Measurements from ENCODE around the gene CALB2.
"Not testable (repeated sequence)": the region's sequence is repeated elsewhere in the genome, so short reads cannot be mapped to it uniquely, and the experiment has no call there.

Gene CALB2, protein sequence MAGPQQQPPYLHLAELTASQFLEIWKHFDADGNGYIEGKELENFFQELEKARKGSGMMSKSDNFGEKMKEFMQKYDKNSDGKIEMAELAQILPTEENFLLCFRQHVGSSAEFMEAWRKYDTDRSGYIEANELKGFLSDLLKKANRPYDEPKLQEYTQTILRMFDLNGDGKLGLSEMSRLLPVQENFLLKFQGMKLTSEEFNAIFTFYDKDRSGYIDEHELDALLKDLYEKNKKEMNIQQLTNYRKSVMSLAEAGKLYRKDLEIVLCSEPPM

DNA sequence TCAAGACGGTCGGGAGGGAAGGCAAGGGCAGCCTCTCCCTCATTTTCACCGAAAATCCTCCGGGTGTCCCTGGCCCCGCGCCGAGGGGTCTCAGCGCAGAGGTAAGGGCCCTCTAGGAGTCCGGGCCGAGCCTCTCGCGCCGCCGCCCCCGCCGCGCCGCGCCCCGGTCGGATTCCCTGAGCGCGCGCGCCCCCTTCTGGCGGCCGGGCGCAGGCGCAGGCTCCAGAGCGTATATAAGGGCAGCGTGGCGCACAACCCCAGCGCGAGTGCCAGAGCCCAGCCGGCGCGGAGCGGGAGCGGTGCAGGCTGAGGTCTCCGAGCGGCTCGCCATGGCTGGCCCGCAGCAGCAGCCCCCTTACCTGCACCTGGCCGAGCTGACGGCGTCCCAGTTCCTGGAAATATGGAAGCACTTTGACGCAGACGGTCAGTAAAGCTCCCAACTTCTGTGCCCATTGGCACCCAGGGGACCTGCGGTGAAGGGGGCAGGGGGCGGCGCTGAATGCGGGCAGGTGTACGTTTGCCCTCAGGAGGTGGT is at the start of gene CALB2:
TSS of gene CALB2 (plus strand) at position 260 of the 535 bp plus-strand sequence. CDS start at position 330, 70 bp downstream.
- DNase-seq, result peak; percentile 60

DNA sequence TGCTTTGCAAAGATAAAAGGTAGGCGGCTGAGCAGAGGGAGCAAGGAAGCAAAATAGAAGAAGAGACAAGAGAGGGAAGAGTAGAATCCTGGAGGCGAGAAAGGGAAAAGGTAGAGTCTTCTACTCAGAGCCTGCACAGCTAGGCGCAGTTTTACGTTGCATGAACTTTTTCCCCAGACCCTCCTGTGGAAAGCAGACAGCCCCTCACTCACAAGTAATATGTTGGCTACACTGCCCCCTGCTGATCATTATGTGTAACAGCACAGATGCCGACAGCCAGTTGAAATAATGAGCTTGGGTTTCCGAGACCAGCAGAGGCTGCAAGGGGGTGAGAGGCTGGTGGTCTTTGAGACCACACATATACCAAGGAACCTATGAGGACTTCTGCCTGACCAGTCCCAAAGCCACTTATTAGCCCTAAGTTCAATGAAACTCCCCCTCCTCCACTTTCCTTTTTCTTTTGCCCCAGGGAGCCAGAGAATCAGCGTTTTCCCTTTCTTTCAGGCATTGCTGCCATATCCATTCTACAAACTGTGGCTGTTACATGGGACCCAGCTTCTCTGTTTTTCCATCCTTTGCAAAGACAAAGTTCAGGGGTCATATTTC is 46.9 kb upstream of the CALB2 start:
- DNase-seq, result peak; percentile 3

DNA sequence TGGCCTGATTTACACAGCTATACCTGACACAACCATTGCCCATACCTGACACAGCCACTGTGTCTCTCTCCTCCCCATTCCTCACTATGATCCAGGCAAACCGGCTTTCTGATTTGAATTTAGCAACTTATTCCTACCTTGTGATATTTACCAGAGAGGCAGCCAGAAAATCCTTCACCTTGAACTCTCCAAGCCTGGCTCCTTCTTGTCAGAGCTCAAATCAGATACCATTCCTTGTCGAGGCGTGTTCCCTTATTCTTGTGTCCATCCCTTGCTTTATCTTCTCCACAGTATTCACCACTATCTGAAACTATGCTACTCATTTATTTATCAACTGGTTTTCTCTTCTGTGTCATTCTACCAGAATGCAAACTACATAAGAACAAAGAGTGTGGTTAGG is 44.9 kb upstream of the CALB2 start:
- not testable (repeated sequence) for DNase-seq

DNA sequence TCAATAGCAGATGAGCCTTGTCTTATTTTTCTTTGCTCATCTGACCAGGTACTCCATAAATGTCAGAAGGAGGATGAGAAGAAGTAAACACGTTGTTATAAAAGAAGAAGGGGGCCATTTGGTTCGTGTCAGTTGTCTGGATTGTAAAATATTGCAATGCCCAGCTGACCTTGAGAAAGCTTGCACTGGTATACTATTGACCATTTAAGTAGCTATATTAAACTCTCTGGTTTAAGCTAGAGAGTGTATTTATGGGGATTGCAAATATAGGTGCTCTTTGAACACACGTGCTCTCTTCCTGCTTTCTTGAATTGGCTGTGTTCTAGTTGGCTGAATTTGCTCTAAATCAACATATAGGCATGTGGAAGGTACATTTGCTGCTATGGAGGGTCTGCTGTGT is 43.3 kb upstream of the CALB2 start:
- no peak for DNase-seq

DNA sequence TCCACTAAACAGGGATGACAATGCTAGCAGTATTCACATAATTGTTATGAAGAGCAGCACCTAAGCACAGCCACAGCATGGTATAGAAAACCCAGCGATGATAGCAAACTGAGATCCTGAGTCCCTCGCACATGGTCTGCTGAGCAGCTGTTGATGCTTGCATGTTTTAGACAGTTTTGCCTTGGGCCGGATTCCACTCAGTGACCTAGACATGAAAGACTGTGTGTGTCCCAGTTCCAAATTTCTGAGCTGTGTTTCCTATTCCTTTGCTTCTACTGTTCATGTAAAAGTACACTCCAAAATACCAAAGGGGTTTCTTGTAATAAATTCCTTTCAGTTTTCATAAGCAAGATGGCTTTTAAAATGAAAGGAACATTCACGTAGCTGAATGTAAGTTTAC is 38.5 kb upstream of the CALB2 start:
- DNase-seq, result no peak

DNA sequence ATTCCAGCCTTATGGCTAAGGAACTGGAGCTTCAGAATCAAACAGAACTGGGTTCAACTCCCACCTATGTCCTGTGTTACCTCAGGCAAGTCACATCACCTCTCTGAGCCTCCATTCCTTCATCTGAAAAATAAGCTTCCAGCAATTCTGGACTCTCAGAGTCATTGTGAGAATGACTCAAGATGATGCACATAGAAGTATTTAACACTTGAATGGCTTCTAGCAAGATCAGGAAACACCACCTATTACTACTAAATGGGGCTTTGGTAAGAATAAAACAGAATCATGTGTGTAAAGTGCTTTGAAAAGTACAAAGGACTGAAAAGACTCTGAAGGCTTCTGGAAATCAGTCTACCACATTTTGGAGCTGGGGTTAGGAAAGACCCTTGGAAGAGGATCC is 30.8 kb upstream of the CALB2 start:
- DNase-seq, result no peak

DNA sequence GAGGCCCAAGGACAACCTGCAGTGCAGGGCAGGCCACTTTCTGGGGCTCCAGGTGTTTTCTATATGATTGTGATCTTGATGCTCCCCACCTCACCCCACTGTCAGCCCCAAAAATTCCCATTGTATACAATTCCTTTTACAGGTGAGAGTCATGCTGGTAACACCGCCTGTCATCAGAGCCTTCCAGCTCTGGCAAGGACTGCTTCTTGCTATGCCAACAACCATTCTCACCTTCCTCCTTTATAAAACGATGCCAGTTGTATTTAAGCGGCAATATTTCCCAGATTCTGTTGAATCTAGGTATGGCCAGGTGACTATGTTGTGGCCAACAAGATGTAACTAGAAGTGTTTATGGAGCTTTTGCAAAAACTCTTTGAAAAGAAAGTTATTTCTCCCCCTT is 30.4 kb upstream of the CALB2 start:
- DNase-seq, result no peak

DNA sequence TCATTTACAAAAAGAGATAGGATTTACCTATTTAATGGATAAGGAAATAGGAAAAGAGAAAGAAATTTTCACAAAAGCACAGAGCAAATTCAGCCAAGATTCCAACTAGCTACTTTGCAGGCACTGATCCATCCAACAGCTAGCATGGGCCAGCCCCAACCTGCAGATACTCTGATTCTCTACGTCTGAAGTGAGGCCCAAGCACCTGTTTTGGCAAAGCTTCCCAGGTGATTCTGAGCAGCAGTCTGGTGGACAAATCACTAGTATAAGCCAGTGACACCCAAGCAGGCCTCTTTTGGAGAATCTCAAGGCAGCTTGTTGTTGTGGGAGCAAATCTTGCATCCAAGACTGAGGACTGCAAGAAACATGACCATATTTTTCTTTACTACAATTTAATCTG is 20.9 kb upstream of the CALB2 start:
- DNase-seq, result no peak

DNA sequence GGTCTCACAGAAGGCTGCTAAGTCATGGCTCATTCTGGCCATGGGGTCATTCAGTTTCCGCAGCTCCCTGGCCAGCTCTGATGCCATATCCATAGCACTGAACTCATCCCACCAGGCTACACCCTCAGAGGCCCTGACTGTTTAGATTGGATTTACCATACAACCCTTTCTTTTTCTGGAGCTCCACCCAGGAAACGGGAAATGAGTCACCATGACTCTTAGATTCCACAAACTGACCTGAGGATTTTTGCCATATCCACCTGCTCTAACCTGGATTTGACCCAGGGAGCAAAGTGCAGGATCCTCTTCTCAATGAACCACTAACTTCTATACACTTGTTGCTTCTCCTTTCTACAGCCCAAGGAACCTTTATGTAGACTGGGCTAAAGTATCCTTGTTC is 20.3 kb upstream of the CALB2 start:
- no peak for DNase-seq

DNA sequence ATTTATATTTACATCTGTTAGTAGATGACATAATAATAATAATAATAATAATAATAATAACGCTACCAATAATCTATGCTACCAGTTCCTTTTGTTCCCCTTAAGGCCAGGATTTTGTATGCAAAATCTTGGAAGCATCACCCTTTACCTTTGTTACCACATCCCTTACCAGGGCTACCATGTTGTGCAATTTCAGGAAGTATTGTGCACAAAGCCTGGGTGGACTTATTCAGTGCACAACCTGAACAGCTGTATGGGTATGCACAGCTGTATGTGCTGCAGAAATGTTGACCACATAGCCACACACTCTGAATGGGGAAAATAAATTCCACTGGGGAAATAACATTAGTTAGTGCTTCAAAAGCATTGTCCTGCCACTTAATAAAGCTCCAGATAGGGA is 19.9 kb upstream of the CALB2 start:
- DNase-seq, result no peak

DNA sequence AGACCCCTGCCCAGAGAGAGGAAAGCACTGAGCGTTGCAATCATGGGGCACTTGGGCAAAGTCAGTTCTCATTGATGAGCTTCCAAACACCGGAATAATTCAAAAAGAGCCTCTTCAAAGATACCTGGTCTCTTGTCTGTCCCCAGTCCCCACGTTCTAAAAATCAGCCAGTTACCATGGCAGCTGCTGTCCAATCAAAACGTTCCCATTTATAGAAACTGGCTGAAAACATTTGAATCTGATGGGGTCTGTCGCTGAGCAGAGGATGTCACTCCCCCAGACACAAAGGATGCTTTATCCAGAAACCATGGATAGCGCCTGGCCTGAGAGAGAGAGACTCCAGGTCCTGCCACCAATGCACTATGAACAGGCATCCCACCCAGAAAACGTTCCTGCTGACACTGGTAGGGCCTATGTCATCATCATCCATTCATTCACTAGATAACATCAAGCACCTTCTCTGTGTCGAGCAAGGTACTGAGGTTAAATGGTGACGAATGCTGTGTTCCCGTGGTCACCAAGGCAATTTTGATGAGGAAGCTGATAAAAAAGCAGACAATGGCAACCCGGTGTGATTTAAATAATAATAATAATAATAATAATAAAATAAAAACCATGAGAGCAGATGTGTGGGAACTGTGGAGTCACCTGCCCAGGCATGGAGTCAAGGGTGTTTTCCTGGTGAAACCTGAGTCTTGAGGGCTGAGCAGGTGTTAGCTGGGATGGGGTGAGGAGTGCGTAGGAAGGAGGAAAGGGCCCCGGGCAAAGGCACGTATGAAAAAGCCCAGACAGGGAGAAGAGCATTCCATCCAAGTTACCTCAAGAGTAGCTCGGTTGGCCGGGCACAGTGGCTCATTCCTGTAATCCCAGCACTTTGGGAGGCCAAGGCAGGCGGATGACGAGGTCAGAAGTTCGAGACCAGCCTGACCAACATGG is 19.0 kb upstream of the CALB2 start:
- no peak for DNase-seq

DNA sequence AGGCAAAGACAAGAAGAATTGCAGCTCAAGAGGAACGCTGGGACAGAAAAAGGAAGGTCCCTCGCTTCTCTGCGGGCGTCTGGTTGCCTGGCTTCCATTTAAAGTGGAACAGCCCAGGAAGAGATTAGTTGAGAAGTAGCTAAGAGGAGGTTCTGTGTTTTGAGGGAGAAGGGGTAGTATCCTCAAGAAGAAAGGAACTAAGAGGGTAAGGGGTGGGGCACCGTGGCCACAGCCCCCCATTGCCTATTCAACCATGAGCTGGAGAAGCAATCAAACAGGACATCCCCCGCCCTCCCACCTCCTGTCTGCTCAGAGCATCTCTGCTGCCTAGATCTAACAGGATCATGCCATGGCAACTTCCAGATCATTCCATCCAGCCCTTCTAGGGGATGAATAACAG is 18.1 kb upstream of the CALB2 start:
- DNase-seq, result no peak

DNA sequence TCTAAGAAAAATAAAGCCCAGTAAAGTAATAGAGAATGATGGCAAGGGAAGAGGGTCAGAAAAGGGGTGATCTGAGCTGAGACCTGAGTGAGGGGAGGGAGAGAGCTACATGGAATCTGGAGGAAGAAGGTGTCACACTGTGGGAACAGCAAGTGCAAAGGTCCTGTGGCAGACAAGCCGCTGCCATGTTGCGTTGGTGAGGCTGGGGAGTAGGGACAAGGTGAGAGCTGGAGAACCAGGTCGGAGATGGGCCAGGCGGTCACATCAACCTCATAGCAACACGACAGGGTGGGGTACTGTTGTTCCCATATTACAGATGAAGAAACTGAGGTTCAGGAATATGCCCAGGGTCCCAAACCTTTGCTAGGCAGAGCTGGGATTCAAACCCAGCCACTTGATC is 16.6 kb upstream of the CALB2 start:
- no peak for DNase-seq

DNA sequence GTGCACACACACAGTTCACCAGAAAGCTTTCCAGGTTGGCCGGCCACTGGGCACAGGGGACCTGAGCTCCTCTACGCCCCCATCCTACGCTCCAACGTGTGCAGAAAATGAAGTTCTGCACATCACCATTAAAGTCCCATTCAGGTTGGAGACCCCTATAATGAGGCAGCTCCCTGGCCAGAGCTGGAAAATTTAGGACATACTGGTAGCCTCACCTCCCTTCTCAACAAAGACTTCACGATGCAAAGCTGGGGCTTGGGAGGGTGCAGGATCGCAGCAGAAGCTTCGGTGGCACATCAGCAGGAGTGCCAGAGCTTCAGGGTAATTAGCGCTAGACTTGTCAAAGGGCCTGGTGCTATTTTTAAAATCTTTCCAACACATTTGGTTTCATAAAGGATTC is 15.4 kb upstream of the CALB2 start:
- DNase-seq, result no peak

DNA sequence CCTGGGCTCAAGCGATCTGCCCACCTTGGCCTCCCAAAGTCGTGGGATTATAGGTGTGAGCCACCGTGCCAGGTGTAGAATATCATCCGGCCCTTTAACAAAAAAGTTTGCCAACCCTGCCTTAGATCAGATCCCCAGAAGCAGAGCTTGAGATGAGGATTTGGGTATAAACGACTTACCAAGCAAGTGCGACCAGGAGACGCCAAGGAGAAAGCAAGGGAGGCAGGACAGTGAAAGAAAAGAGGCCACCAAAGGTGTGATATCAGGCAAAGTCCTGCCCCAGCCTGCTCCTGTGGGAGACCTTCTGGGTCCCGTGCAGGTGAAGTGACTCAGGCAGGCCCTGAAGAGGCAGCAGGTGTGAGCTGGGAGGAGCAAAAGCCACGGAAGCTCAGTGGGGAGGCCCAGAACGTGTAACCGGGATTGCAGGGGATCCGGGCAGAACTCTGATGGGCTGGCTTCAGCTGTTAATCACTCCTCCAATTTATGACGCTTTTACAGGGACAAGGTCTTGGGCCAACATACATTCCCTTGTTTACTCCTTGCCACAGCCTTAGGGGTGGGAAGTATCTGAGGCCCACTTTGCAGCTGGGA is 14.1 kb upstream of the CALB2 start:
- DNase-seq, result no peak

DNA sequence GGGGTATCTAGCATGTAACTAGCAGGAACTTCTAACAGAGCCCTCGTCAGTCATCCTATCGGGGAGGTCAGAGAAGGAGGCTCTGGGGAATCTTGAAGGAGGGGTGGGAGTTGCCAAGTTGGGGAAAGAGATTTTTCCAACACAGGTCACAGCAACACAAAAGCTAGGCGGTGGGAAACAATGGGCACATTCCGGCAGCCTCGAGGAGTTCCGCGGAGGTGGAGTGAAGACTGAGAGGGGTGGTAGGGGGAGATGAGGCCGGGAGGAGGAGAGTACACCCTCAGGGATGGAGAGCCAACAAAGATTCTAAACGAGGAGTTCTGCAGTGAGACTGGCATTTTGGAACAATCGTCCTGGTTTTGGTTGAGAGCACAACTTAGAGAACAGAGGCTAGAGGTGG is 13.5 kb upstream of the CALB2 start:
- DNase-seq, result no peak

DNA sequence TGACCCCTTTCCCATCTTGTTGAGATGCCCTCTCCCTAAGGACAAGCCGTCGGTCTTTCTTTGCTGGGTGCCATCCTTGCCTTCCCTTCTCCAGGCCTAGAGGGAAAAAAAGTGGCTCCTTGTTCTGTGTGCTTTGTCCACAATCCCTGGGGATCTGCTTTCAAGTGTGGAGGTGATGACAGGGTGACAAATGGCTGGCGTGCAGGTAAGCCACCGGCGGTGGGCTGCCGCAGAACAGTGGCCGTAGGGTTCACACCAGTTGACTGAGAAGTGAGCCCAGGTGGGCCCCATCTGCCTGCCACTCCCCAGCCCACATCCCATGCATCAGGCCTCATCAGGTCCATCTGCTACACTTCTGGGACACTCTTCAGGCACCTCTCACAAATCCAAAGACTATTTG is 11.4 kb upstream of the CALB2 start:
- DNase-seq, result no peak

DNA sequence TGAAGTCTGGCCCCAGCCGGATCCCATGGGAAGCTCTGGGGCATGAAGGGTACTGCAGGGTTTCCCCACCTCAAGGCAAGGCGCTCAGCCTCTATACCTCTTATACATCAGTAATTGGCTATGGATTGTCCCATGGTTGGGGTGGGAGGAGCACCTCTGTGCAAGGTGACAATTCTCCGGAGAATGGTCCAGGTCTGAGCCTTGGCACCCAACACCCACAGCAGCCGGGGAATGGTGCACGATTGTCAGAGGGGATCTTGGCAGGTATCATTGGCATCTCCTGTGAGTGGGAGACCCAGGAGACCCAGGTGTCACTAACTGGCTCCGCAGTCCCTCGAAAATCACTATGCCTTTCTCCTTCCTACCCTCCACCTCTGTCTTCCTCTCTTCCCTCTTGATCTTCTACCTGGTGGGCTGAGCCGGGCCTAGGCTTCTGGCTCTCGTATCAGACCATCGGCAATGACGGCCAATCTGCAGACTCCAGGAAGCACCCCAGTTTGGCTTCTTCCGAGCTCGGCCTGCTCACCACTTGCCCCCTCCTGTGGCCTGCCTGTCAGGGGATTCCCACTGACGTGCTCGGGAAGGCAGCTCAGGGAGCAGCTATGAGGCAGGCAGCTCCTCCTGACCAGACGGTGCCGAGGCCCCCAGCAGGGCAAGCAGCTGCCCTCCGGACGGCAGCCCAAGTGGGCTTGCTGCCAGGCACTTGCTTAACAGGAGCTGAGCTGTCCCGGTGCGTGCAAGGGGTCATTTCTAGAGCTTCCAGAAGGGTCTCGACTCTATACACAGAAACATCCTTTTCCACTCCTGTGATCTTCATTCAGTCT is 10.0 kb upstream of the CALB2 start:
- no peak for DNase-seq

DNA sequence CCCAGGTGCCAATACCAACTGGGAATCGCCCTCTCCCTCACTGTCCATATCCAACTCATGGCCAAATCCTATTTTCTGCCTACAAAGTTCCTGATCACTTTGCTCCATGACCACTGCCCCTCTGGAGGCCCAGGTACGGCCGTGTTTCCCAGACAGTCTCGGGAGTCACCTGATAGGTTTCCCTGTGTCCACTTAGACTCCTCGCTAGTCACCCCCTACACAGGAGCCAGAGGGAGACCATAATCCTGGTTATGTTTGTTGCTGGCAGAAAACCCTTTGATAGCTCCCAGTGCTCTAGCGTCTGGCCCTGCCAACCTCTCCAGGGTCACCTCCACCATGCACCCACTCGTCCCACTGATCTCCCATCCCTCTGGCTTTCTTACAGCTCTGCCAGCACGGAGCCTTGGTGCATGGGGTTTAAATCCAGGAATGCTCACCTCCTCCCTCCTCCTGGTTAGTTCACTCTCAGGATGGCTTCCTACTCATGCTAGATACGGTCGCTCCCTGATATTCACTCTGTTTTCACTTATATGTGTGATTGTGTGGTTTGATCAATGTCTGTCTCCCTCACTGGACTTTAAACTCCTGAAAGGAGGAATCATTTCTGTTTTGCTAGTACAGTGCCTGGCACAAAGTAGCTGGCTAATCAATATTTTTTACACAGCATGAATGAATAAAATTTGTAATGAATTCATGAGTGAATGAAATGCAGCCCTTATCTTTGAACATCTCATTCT is 7.5 kb upstream of the CALB2 start:
- no peak for DNase-seq

DNA sequence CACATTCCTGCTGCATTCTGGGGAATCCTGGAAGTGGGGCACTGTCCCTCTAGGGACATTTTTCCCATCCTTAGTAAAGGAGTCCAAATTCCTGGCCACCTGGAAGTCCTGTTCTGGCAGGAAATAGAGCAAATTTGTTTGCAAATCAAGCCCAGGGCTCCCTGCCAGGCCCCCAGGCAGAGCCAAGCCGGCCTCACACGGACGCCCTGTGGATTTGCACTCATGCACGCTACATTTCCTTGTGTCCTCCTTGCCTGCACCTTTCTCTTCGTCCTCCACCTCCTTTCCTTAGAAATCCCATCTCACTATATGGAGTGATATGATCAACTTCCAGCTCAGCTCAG is 7.0 kb upstream of the CALB2 start:
- DNase-seq, result no peak

DNA sequence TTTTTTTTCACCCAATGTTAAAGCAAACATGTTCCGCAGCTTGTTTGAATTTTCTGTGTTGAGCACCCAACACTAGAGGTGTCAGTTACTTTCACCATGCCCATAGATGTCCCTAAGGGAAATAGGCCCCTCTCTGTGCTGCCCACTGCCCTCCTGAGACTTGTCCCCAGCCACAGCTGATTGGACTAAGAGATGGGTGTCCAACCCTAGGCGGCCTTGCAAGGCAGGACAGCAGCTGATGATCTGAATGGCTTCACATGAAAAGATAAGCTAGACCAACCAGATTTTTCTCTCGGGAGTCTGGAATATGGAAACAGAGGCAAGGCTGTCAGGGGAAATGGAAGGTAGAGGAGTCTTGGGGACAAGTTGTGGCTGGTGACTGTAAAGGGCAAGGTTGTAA is 6.1 kb upstream of the CALB2 start:
- no peak for DNase-seq

DNA sequence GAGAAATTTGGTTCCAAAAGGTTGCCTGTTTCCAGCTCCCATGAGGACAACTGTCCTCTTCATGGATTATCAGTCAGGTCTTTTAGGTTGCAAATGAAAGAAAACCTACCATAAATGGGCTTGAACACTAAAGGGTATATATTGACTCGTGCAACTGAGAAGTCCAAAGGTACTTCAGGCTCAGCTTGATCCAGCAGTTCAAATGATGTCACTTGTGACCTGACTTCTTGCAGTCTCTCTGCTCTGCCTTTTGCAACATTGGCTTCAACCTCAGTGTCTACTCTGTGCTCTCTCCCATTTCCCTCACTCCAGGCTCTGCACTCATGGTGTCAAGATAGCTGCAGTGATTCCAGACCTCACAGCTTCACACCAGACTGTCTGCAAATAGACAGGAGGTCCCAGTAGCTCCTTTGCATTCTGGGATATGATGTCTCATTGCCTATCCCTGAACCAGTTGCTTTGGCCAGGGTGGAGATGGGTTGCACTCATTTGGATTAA is 5.5 kb upstream of the CALB2 start:
- DNase-seq, result no peak
